Measurements from ENCODE around the gene ARL4C.

The ARL4C gene

GRCh38 chr2:234502285-234502918 is 5.5 kb upstream of the ARL4C start (continued):
- TF ChIP-seq ZNF366 (tag by site-specific recombination; conservative IDR thresholded peaks at IDR 0.05) (peak; percentile 62), BCL11A (tag by site-specific recombination; IDR thresholded peaks at IDR 0.05; ENCODE audit: low read depth) (no peak), ZNF510 (tag by site-specific recombination; IDR thresholded peaks at IDR 0.05; ENCODE audit: insufficient replicate concordance) (no peak), ZEB2 (tag by site-specific recombination; IDR thresholded peaks at IDR 0.05) (peak; percentile 47), ZNF660 (tag by site-specific recombination; IDR thresholded peaks at IDR 0.05) (peak; percentile 84), ZNF707 (tag by site-specific recombination; IDR thresholded peaks at IDR 0.05) (no peak), ZNF629 (tag by site-specific recombination; IDR thresholded peaks at IDR 0.05) (peak; percentile 61; the same call in 1 of the 2 replicates), ZNF658 (tag by site-specific recombination; IDR thresholded peaks at IDR 0.05) (no peak), ZNF692 (tag by site-specific recombination; IDR thresholded peaks at IDR 0.05) (0 out of 2 replicates have a peak, but pooled peaks have one; percentile 30), IKZF3 (tag by site-specific recombination; IDR thresholded peaks at IDR 0.05) (0 out of 2 replicates have a peak, but pooled peaks have one; percentile 13), ZNF561 (tag by site-specific recombination; IDR thresholded peaks at IDR 0.05; ENCODE audit: borderline replicate concordance) (no peak), ZNF548 (tag by site-specific recombination; IDR thresholded peaks at IDR 0.05) (no peak), SP7 (tag by site-specific recombination; IDR thresholded peaks at IDR 0.05) (peak; percentile 75), SCRT2 (tag by site-specific recombination; IDR thresholded peaks at IDR 0.05) (peak; percentile 77), ZSCAN5A (tag by site-specific recombination; IDR thresholded peaks at IDR 0.05) (no peak), ZNF24 (tag by site-specific recombination; IDR thresholded peaks at IDR 0.05) (peak; percentile 91), ZNF600 (tag by site-specific recombination; IDR thresholded peaks at IDR 0.05) (peak; percentile 59; the same call in 1 of the 2 replicates), FEZF1 (tag by site-specific recombination; IDR thresholded peaks at IDR 0.05) (peak; percentile 80), ZNF664 (tag by site-specific recombination; IDR thresholded peaks at IDR 0.05) (peak; percentile 14; the same call in 1 of the 2 replicates), GFI1B (tag by site-specific recombination; IDR thresholded peaks at IDR 0.05) (peak; percentile 73; the same call in 1 of the 2 replicates), KLF17 (tag by site-specific recombination; IDR thresholded peaks at IDR 0.05) (peak; percentile 70; the same call in 1 of the 2 replicates), SP3 (tag by site-specific recombination; IDR thresholded peaks at IDR 0.05) (no peak), ZNF558 (tag by site-specific recombination; IDR thresholded peaks at IDR 0.05) (no peak), SP2 (tag by site-specific recombination; IDR thresholded peaks at IDR 0.05) (0 out of 2 replicates have a peak, but pooled peaks have one; percentile 20), PRDM1 (tag by site-specific recombination; IDR thresholded peaks at IDR 0.05) (peak; percentile 72; the same call in 1 of the 2 replicates)
